Stomach smooth muscle (tissue), 2 donors: ENCODE measurements around the gene CTTN.

Source experiments
- H3K27ac ChIP-seq: one replicate; pipeline ENCODE4 v1.7.0; 2013; ENCODE audit warnings: mild to moderate bottlenecking, low read length, inconsistent platforms
- H3K27me3 ChIP-seq, 2 donors: one replicate each; pipeline ENCODE4 v1.7.0; 2013; ENCODE audit warnings: low read length in 2 of 2; ENCODE audit not compliant: insufficient read depth in 2 of 2, control insufficient read depth in 1 of 2
- H3K36me3 ChIP-seq, 2 donors: one replicate each; pipeline ENCODE4 v1.7.0; 2013; ENCODE audit warnings: low read length in 2 of 2; ENCODE audit not compliant: control insufficient read depth in 2 of 2, insufficient read depth in 2 of 2
- H3K4me1 ChIP-seq: one replicate; pipeline ENCODE4 v1.7.0; 2013; ENCODE audit warnings: low read length; ENCODE audit not compliant: control insufficient read depth, insufficient read depth
- H3K4me3 ChIP-seq, 2 donors: one replicate each; pipeline ENCODE4 v1.7.0; 2013; ENCODE audit warnings: low read length in 2 of 2
- H3K9ac ChIP-seq, 2 donors: one replicate each; pipeline ENCODE4 v1.7.0; 2013; ENCODE audit warnings: low read length in 2 of 2, mild to moderate bottlenecking in 1 of 2
- H3K9me3 ChIP-seq, 2 donors: one replicate each; pipeline ENCODE4 v1.7.0; 2013; ENCODE audit warnings: low read length in 2 of 2; ENCODE audit not compliant: control insufficient read depth in 2 of 2
- donor health status: healthy.
- donor health status: Pancreatic carcinoma.

The CTTN gene

DNA sequence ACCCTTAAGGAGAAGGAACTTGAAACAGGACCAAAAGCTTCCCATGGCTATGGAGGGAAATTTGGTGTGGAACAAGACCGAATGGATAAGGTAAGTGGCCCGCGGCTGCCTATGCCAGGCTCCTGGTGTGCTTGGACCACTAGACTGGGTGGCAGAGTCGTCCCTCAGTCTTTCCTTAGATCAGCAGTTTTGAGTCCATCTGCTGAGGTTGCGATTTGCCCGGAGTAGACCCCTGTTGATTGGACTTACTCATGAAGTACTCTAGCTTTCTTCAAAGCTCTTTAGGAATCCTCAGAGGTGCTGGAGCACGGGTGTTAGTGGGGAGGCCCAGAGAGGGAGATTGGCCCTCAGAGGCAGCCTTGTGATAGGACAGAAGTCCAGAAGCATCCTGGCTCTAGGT, 11.5 kb downstream of the CTTN start:
- H3K4me3 ChIP-seq, result no peak overlapping the region
- no peaks in the 10 kb centered on the region for H3K9me3 ChIP-seq
- H3K4me1 ChIP-seq, result no peaks in the 10 kb centered on the region
- H3K36me3 ChIP-seq, result peaks cover 80% of the 10 kb centered on the region in 2 donors
- no peaks in the 10 kb centered on the region for H3K27me3 ChIP-seq
- H3K9ac ChIP-seq, result no peak overlapping the region
- no peak overlapping the region for H3K27ac ChIP-seq

GRCh38 chr11:70410276-70411205, 12.2 kb downstream of the CTTN start:
- H3K36me3 ChIP-seq, result peaks cover 84% of the 10 kb centered on the region in 2 donors
- H3K9me3 ChIP-seq, result no peaks in the 10 kb centered on the region
- H3K4me3 ChIP-seq, result no peak overlapping the region
- no peaks in the 10 kb centered on the region for H3K4me1 ChIP-seq
- no peak overlapping the region for H3K27ac ChIP-seq
- H3K27me3 ChIP-seq, result no peaks in the 10 kb centered on the region
- no peak overlapping the region for H3K9ac ChIP-seq

- H3K9ac ChIP-seq, result no peak overlapping the region
- no peak overlapping the region for H3K4me3 ChIP-seq
- peaks cover 88 to 92% of the 10 kb centered on the region in 2 donors for H3K36me3 ChIP-seq
- no peaks in the 10 kb centered on the region for H3K9me3 ChIP-seq
- no peaks in the 10 kb centered on the region for H3K4me1 ChIP-seq
- no peaks in the 10 kb centered on the region for H3K27me3 ChIP-seq
- H3K27ac ChIP-seq, result no peak overlapping the region
Measured at GRCh38 chr11:70411713-70412452, 13.6 kb downstream of the CTTN start.

- Histone ChIP-seq H3K9me3 (no peaks in the 10 kb centered on the region), H3K36me3 (peaks cover 85 to 87% of the 10 kb centered on the region in 2 donors), H3K4me1 (no peaks in the 10 kb centered on the region), H3K9ac (no peak overlapping the region), H3K27me3 (no peaks in the 10 kb centered on the region), H3K4me3 (no peak overlapping the region), H3K27ac (no peak overlapping the region)
Measured at GRCh38 chr11:70413151-70413550, 14.8 kb downstream of the CTTN start.

GRCh38 chr11:70414341-70415100, 16.2 kb downstream of the CTTN start:
- Histone ChIP-seq H3K4me1 (no peaks in the 10 kb centered on the region), H3K4me3 (no peak overlapping the region), H3K36me3 (peaks cover 80 to 81% of the 10 kb centered on the region in 2 donors), H3K9ac (no peak overlapping the region), H3K27ac (no peak overlapping the region), H3K27me3 (no peaks in the 10 kb centered on the region), H3K9me3 (no peaks in the 10 kb centered on the region)

DNA sequence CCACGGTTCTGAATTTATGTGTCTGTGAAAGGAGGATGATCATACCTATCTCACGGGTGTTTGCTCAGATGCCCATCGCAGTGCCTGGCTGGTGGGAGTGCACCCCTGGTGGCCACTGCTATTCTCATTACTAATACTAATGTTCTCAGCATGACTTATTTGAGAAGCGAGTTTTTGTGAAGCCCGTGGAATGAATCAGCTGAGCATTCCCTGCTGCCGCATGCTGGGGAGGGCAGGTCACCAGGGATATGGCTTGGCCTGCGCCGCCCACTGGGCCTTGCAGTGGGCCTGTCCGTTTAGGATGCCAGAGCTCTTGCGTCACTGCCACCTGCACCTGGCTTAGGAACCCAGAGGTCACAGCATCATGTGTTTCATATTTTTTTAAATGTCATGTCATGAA, 16.9 kb downstream of the CTTN start:
- no peaks in the 10 kb centered on the region for H3K27me3 ChIP-seq
- no peaks in the 10 kb centered on the region for H3K9me3 ChIP-seq
- H3K36me3 ChIP-seq, result peaks cover 77 to 80% of the 10 kb centered on the region in 2 donors
- no peak overlapping the region for H3K4me3 ChIP-seq
- H3K4me1 ChIP-seq, result no peaks in the 10 kb centered on the region
- no peak overlapping the region for H3K9ac ChIP-seq
- no peak overlapping the region for H3K27ac ChIP-seq

GRCh38 chr11:70415642-70416395, 17.5 kb downstream of the CTTN start:
- peaks cover 77 to 78% of the 10 kb centered on the region in 2 donors for H3K36me3 ChIP-seq
- H3K4me3 ChIP-seq, result no peak overlapping the region
- H3K9me3 ChIP-seq, result no peaks in the 10 kb centered on the region
- no peak overlapping the region for H3K9ac ChIP-seq
- H3K27ac ChIP-seq, result no peak overlapping the region
- H3K27me3 ChIP-seq, result no peaks in the 10 kb centered on the region
- no peaks in the 10 kb centered on the region for H3K4me1 ChIP-seq

DNA sequence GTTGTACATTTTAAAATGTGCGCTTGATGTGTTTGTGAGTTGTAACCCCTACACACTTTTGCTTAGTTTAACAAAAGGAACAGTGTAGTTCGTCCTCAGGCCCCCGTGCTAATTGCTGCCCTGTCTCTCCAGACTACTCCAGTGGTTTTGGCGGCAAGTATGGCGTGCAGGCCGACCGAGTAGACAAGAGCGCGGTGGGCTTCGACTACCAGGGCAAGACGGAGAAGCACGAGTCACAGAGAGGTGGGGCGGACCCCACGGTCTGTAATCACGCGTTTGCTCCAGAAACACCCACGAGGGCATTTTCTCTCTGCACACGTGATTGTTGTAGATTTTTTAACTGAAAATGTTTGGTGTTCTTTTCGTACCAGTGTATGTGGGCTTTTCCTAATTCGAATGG, 18.6 kb downstream of the CTTN start:
- no peaks in the 10 kb centered on the region for H3K9me3 ChIP-seq
- H3K9ac ChIP-seq, result no peak overlapping the region
- no peaks in the 10 kb centered on the region for H3K4me1 ChIP-seq
- no peaks in the 10 kb centered on the region for H3K27me3 ChIP-seq
- peaks cover 76 to 78% of the 10 kb centered on the region in 2 donors for H3K36me3 ChIP-seq
- no peak overlapping the region for H3K4me3 ChIP-seq
- H3K27ac ChIP-seq, result no peak overlapping the region

- H3K36me3 ChIP-seq, result peaks cover 73 to 78% of the 10 kb centered on the region in 2 donors
Measured at GRCh38 chr11:70418130-70418529, 19.8 kb downstream of the CTTN start.

More at GRCh38 chr11:70418130-70418529, 19.8 kb downstream of the CTTN start:
- no peaks in the 10 kb centered on the region for H3K9me3 ChIP-seq
- H3K4me1 ChIP-seq, result no peaks in the 10 kb centered on the region
- H3K9ac ChIP-seq, result no peak overlapping the region
- no peak overlapping the region for H3K4me3 ChIP-seq
- H3K27me3 ChIP-seq, result no peaks in the 10 kb centered on the region
- no peak overlapping the region for H3K27ac ChIP-seq
